K562 (cell line): ENCODE results near the gene TMOD3. TPM values are rescaled to one million over a fixed set of nuclear protein-coding genes. Genes with fewer than 3 reads are reported as not detected.
A peak's percentile ranks its signal among the peaks of the same experiment; 100 is the strongest.

Experiments
- ATAC-seq: fragments of 200-7000 bp; cut with Tn5 transposase; 3 replicates; pipeline ENCODE4 v1.9.1; 2020; ENCODE audit warnings: moderate library complexity
- BruUV-seq: library from RNA; stranded (reverse); fragments of 400-500 nt; replicated peaks from 2 replicates; lab custom pipeline; 2021; lab: Mats Ljungman, UMichigan
- CTCF ChIA-PET: fragments of 300-600 bp; formaldehyde crosslinking; extraction: SDS; loops from one replicate; lab custom pipeline; 2021; ENCODE audit warnings: low intra/inter-chr PET ratio; lab: Yijun Ruan, JAX
- POLR2A ChIA-PET: fragments of 300-600, 350-650 bp; sonication (Branson Sonifier 250); formaldehyde crosslinking; extraction: SDS; loops from one replicate; lab custom pipeline; 2021; ENCODE audit warnings: antibody characterized with exemption, inconsistent platforms; lab: Yijun Ruan, JAX
- DNase-seq, 4 experiments: peaks; one replicate each; pipeline versions ENCODE4 v3.0.0 to v3.0.0-alpha.2; 2011 to 2018; ENCODE audit warnings: low spot score in 3 of 4, mixed read lengths in 3 of 4; ENCODE audit errors: extremely low read depth in 1 of 4
- FAIRE-seq: peaks from 2 replicates; lab custom pipeline; 2011; peaks lifted over from hg19 to GRCh38; lab: Jason Lieb, UNC
- H2AFZ ChIP-seq: 2 replicates; pipeline ENCODE4 v1.6.0; 2011; ENCODE audit warnings: low read depth, low read length, control low read depth, inconsistent platforms
- H3K27ac ChIP-seq: fragments of 200-600 bp; 3 replicates; pipeline ENCODE4 v1.8.0; 2011; ENCODE audit warnings: low read depth, mild to moderate bottlenecking, control low read depth, inconsistent platforms, low read length, moderate library complexity, mixed read lengths; ENCODE audit errors: extremely low read depth
- H3K27me3 ChIP-seq, 2 experiments: fragments of 300-600 bp in 1 of 2; 2 replicates in 1 of 2; 3 replicates in 1 of 2; pipeline versions ENCODE4 v1.6.0 to v1.8.0; 2011; ENCODE audit warnings: inconsistent platforms in 2 of 2, low read length in 2 of 2, mild to moderate bottlenecking in 1 of 2, mixed read lengths in 1 of 2, moderate library complexity in 1 of 2; ENCODE audit not compliant: control insufficient read depth in 2 of 2, insufficient read depth in 2 of 2
- H3K36me3 ChIP-seq: fragments of 300-600 bp; 3 replicates; pipeline ENCODE4 v1.8.0; 2011; ENCODE audit warnings: mild to moderate bottlenecking, low read length, inconsistent platforms; ENCODE audit not compliant: control insufficient read depth, insufficient read depth
- H3K4me1 ChIP-seq, 2 experiments: fragments of 200-600 bp in 1 of 2; replicated peaks in 1 of 2; 2 replicates in 1 of 2; 3 replicates in 1 of 2; pipeline versions ENCODE4 v1.5.1 to v1.8.0; 2011; ENCODE audit warnings: inconsistent platforms in 2 of 2, low read length in 2 of 2, mild to moderate bottlenecking in 1 of 2, mixed read lengths in 1 of 2, moderate library complexity in 1 of 2; ENCODE audit not compliant: control insufficient read depth in 2 of 2, insufficient read depth in 2 of 2
- H3K4me2 ChIP-seq: 2 replicates; pipeline ENCODE4 v1.6.1; 2011; ENCODE audit warnings: low read length, control low read depth, inconsistent platforms, mixed read lengths; ENCODE audit not compliant: insufficient read depth
- H3K4me3 ChIP-seq: fragments of 200-600 bp; sonication (generic), shearing (Covaris generic); 2 replicates; pipeline ENCODE4 v1.5.1; 2016; ENCODE audit warnings: control low read depth, inconsistent platforms
- H3K79me2 ChIP-seq: fragments of 200-600 bp; 3 replicates; pipeline ENCODE4 v1.8.0; 2011; ENCODE audit warnings: low read length, inconsistent platforms; ENCODE audit not compliant: control insufficient read depth, insufficient read depth
- H3K9ac ChIP-seq, 2 experiments: 2 replicates each; pipeline versions ENCODE4 v1.6.0 to v1.6.1; 2011; ENCODE audit warnings: low read depth in 2 of 2, low read length in 2 of 2, control low read depth in 1 of 2, inconsistent platforms in 1 of 2, mild to moderate bottlenecking in 1 of 2, mixed read lengths in 1 of 2; ENCODE audit not compliant: insufficient read depth in 1 of 2
- H3K9me1 ChIP-seq: one replicate; pipeline ENCODE4 v1.6.0; 2011; ENCODE audit warnings: inconsistent platforms, mild to moderate bottlenecking, low read length, moderate library complexity; ENCODE audit not compliant: control insufficient read depth, insufficient read depth
- H3K9me3 ChIP-seq: replicated peaks from 2 replicates; pipeline ENCODE4 v1.5.1; 2011; ENCODE audit warnings: low read depth, low read length, inconsistent platforms; ENCODE audit not compliant: control insufficient read depth, insufficient read depth
- H4K20me1 ChIP-seq: replicated peaks from 2 replicates; pipeline ENCODE4 v1.6.1; 2011; ENCODE audit warnings: low read length, inconsistent platforms, mixed read lengths; ENCODE audit not compliant: control insufficient read depth, insufficient read depth
- ATF3 ChIP-seq, 2 experiments: fragments of 450-650 bp in 1 of 2; sonication (generic) in 1 of 2; formaldehyde crosslinking in 1 of 2; IDR thresholded peaks in 1 of 2; conservative IDR thresholded peaks in 1 of 2; 2 replicates each; pipeline versions ENCODE4 v1.6.1 to v1.8.1; 2016 to 2023; ENCODE audit warnings: mild to moderate bottlenecking in 2 of 2, moderate library complexity in 2 of 2, inconsistent platforms in 1 of 2, missing genetic modification reagents in 1 of 2
- CEBPB ChIP-seq: fragments of 450-650 bp; IDR thresholded peaks from 2 replicates; pipeline ENCODE4 v1.6.1; 2016; ENCODE audit warnings: missing genetic modification characterization, missing compliant biosample characterization
- CEBPG ChIP-seq, 3 experiments: fragments of 200-800 bp in 1 of 3; sonication (Bioruptor generic) in 1 of 3; sonication (generic) in 1 of 3; formaldehyde crosslinking in 1 of 3; IDR thresholded peaks in 2 of 3; conservative IDR thresholded peaks in 1 of 3; 2 replicates each; pipeline versions ENCODE4 v1.6.1 to v1.8.0; 2016 to 2022; ENCODE audit warnings: missing compliant biosample characterization in 2 of 3, missing genetic modification characterization in 2 of 3, mild to moderate bottlenecking in 1 of 3, missing genetic modification reagents in 1 of 3
- DPF2 ChIP-seq: fragments of 450-650 bp; IDR thresholded peaks from 2 replicates; pipeline ENCODE4 v1.6.1; 2016
- RFX1 ChIP-seq: fragments of 450-650 bp; IDR thresholded peaks from 2 replicates; pipeline ENCODE4 v1.6.1; 2016; ENCODE audit warnings: mild to moderate bottlenecking, moderate library complexity
- RFX5 ChIP-seq: IDR thresholded peaks from 2 replicates; pipeline ENCODE4 v1.6.1; 2011; ENCODE audit warnings: low read depth, mild to moderate bottlenecking, improper control_type of control experiment, low read length
- SAFB ChIP-seq: fragments of 200-400 bp; formaldehyde crosslinking; IDR thresholded peaks from 2 replicates; pipeline ENCODE4 v1.6.1; 2017; ENCODE audit warnings: low read depth, low read length, borderline replicate concordance
- TFAP4 ChIP-seq: sonication (generic); formaldehyde crosslinking; IDR thresholded peaks from 2 replicates; pipeline ENCODE4 v1.8.0; 2022; ENCODE audit warnings: missing genetic modification reagents, mild to moderate bottlenecking, moderate library complexity, borderline replicate concordance
- ZNF316 ChIP-seq: fragments of 450-650 bp; IDR thresholded peaks from 2 replicates; pipeline ENCODE4 v1.6.1; 2016
- WGBS: fragments of 100-300 bp; shearing (Covaris generic); methylation state at CpG from one replicate; pipeline ENCODE4 v1.1.6; 2016; ENCODE audit warnings: low coverage, mixed read lengths; ENCODE audit not compliant: insufficient coverage; ENCODE audit errors: missing lambda C conversion rate; 5-methylcytosine and 5-hydroxymethylcytosine counted together
- in situ Hi-C: fragments of 300-500 bp; cut with MboI; formaldehyde crosslinking; loops from 4 replicates; pipeline ENCODE4 v1.15.0; 2018; ENCODE audit warnings: inconsistent platforms, mixed read lengths
- intact Hi-C: fragments of 100-400 bp; cut with micrococcal nuclease; formaldehyde crosslinking; loops from 2 replicates; pipeline ENCODE4 v1.14.2; 2022
- polyA plus RNA-seq, 8 experiments: library from polyadenylated mRNA; depleted of rRNA in 4 of 8; stranded (reverse) in 5 of 8; unstranded in 3 of 8; fragments of >200 nt; fragmentation: Nextera tagmentation in 2 of 8; fragmentation: Illumina TruSeq in 1 of 8; extraction: Ambion mirVana in 2 of 8; extraction: Trizol in 1 of 8; gene quantifications; 2 replicates each; pipeline versions ENCODE4 v1.2.1 to v1.2.3, GENCODE V29; 2011 to 2014; ENCODE audit warnings: inconsistent platforms in 1 of 8, missing spikeins in 1 of 8
- total RNA-seq, 7 experiments: library from RNA; depleted of rRNA in 6 of 7; stranded (reverse); fragments of >200 nt in 6 of 7; fragmentation: Illumina TruSeq in 2 of 7; extraction: Trizol in 2 of 7; gene quantifications; 2 replicates each; pipeline versions ENCODE4 v1.2.1 to v1.2.3, GENCODE V29; 2011 to 2021; ENCODE audit warnings: low replicate concordance in 1 of 7

Gene TMOD3
- total and polyA plus RNA-seq, 9 of the 15 experiments (the other 6 are each of a cell fraction or from before 2014, with no cell fraction given): 6.8 to 45.0 (median 30.9) TPM

GRCh38 chr15:51809457-51809856 lies 20.0 kb upstream of the TMOD3 start:
- Histone ChIP-seq H4K20me1 (no peaks in the 10 kb centered on the region), H3K79me2 (no peaks in the 10 kb centered on the region), H3K9me1 (no peaks in the 10 kb centered on the region), H3K4me2 (no peak overlapping the region), H3K9ac (no peak overlapping the region), H3K9me3 (no peaks in the 10 kb centered on the region), H3K4me3 (no peak overlapping the region), H2AFZ (no peak overlapping the region), H3K27ac (no peak overlapping the region), H3K4me1 (no peaks in the 10 kb centered on the region; a peak in 1 of 5 replicates), H3K27me3 (no peaks in the 10 kb centered on the region), H3K36me3 (no peaks in the 10 kb centered on the region)
- POLR2A ChIA-PET: no interaction called here
- no peak for TF ChIP-seq SAFB
- no peak for TF ChIP-seq TFAP4 (CRISPR knock-in tag)
- no peak for TF ChIP-seq DPF2
- no peak for TF ChIP-seq RFX1
- in situ Hi-C loops (no loop called here), intact Hi-C loops (no loop called here)
- CTCF ChIA-PET: no interaction called here
- no peak for DNase-seq
- 14% methylated on average over 1 of the region's 1 CpG for WGBS
- no TSS peak for BruUV-seq
- no peak for ATAC-seq
- FAIRE-seq: no peak

DNA sequence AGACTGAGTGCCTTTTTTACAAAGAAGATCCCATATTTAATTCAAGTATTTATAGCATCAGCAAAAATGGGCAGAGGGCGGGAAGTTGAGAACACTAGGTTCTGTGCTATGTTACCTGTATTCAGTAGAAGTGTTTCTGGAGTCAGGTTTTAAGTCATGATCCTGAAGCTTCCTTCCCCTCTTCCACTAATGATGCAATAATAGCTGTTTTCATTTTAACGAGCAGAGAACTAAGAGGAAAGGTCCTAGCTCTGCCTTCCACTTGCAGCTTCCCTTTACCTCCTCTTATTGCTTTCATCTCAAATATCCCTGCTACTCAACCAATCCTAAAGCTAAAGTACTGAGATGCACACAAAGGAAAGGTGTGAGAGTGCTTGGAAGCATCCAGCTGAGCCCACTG lies 16.9 kb upstream of the TMOD3 start:
- intact Hi-C loops: no loop called here
- in situ Hi-C loops: no loop called here
- no peaks in the 10 kb centered on the region for H3K9me1 ChIP-seq
- H3K4me1 ChIP-seq: peaks cover 0 to 18% of the 10 kb centered on the region in 2 experiments; a peak in 4 of 5 replicates
- no peak overlapping the region for H3K4me3 ChIP-seq
- no peaks in the 10 kb centered on the region for H3K27me3 ChIP-seq
- ChIA-PET CTCF (interaction anchor here (0.6 kb wide), 1 partner anchor 14 kb away, joined by 3 read pairs; no protein-coding TSS in a partner anchor), POLR2A (interaction anchor here (0.9 kb wide), 1 partner anchor 190 kb away, joined by 3 read pairs; the partner anchor contains the start of gene DMXL2)
- BruUV-seq: no TSS peak
- H3K4me2 ChIP-seq: no peak overlapping the region
- H3K9ac ChIP-seq: no peak overlapping the region
- DNase-seq: no peak
- H2AFZ ChIP-seq: no peak overlapping the region
- FAIRE-seq: no peak
- H3K9me3 ChIP-seq: 0 out of 2 replicates have a peak, but pooled peaks cover 3% of the 10 kb centered on the region
- H3K79me2 ChIP-seq: no peaks in the 10 kb centered on the region
- TF ChIP-seq CEBPG (CRISPR knock-in tag; IDR thresholded peaks at IDR 0.05) (no peak; the same call in 1 of the 2 replicates), CEBPG (tag; conservative IDR thresholded peaks at IDR 0.05 in 1 of 2, IDR thresholded peaks at IDR 0.05 in 1 of 2) (peak; percentile 50 to 64), RFX5 (no peak), ATF3 (IDR thresholded peaks at IDR 0.05) (peak; percentile 51), ATF3 (CRISPR knock-in tag; conservative IDR thresholded peaks at IDR 0.05) (no peak), ZNF316 (0 out of 2 replicates have a peak, but pooled peaks have one; percentile 9), CEBPB (tag) (peak; percentile 36; the same call in 1 of the 2 replicates)
- TF ChIP-seq, all 486 proteins: peak for 4
- no peak overlapping the region for H3K27ac ChIP-seq
- WGBS: 56% methylated on average over 2 of the region's 2 CpGs
- ATAC-seq: no peak
- no peaks in the 10 kb centered on the region for H3K36me3 ChIP-seq
- H4K20me1 ChIP-seq: no peaks in the 10 kb centered on the region
